ENCODE results near the gene CACNA1H.
"Not testable (repeated sequence)": the region's sequence is repeated elsewhere in the genome, so short reads cannot be mapped to it uniquely, and the experiment has no call there.

Gene CACNA1H

DNA sequence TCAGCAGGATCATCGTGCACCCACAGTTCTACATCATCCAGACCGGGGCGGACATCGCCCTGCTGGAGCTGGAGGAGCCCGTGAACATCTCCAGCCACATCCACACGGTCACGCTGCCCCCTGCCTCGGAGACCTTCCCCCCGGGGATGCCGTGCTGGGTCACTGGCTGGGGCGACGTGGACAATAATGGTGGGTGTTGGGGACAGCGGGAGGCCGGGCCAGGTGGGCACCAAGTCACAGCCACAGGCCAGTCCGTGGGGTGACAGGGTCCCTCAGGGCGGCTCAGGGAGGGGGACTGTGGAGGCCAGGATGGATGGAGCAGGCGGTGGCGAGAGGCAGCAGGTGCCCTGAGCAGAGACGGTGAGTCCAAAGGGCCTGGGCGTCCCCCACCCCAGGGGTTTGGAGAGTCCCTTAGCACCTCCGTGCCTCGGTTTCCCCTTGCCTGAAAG lies 104.0 kb downstream of the CACNA1H start:
- DNase-seq = no peak

DNA sequence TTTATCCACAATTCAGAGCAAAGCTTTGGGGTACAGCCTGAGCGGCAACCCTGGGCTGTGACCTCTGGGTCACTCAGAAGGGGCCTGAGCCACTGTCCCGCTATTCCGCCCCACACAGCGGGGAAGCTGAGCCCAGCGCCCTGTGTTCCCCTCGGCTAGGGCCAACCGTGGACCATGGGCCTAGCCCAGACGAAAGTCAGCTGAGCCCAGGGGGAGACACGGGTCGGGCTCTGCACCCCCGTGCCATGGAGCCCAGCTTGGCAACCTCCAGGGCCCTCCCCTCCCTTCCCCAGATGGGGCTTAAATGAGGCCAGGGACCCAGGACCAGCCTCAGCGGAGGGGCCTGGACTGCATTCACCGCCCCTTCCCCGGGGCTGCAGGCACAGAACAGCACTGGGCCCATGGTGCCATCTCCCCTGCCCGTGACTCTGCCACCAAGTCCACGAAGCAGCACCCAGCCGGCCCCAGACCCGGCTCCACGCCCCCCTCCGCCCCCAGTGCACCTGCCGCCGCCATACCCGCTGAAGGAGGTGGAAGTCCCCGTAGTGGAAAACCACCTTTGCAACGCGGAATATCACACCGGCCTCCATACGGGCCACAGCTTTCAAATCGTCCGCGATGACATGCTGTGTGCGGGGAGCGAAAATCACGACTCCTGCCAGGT lies 104.8 kb downstream of the CACNA1H start:
- no peak for DNase-seq

DNA sequence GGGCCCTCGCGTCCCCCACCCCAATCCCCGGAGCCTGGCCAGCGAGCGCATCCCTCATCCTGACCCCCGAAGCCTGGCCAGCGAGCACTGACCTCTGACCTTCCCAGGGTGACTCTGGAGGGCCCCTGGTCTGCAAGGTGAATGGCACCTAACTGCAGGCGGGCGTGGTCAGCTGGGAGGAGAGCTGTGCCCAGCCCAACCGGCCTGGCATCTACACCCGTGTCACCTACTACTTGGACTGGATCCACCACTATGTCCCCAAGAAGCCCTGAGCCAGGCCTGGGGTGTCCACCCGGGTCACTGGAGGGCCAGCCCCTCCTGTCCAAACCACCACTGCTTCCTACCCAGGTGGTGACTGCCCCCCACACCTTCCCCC lies 105.3 kb downstream of the CACNA1H start:
- DNase-seq = no peak

DNA sequence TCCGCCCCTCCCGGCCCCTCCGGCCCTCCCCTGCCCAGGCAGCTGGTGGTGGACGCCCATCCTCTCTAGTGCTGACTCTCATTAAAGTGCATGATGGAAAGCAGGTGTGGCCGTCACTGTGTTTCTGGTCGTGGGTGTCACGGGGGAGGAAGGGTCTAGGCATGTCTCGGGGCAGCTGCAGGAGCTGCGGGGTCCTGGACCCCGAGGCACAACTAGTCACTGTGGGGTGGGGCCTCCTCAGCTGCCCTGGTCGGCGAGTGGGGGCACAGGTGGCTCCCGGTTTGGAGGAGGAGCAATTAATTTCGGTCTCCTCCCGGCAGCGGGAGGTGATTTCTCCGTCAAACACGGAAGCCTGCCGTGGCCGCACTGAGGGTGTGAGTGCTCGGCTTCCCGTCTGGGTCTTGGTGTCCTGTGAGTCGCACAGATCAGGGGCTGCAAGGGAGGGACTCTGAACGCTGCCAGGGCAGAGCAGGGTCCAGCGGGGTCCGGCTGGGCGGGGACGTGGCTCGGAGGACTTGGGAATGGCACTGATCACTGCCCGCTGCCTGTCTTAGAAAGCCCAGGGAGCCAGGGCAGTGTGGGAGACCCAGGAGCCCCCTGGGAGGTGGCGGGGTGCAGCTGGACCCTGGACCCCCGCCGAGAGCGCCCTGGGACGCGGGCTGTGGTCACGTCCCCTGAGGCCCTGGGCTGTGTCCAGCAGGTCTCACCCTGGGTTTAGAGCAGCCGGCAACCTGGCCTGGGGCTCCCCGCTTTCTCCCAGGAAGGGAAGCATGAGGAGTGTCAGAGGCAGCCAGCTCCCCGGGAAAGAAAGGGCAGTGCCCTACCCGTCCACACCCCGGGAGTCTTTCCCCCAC lies 106.2 kb downstream of the CACNA1H start:
- DNase-seq = no peak

DNA sequence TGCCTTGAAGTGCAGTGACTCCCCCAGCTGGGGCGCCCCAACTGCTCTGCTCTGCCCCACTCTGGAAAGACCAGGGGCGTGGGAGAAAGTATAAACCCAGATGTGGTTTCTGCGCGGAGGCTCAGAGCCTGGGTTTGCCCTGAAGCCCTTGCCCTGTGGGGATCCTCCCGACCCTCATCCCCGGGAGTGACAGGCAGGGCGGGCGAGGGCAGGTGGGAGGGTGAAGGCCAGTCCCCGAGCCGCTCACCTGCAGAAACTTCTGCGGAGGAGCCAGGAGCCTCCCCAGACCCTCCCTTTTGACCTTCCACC lies 106.8 kb downstream of the CACNA1H start:
- no peak for DNase-seq

DNA sequence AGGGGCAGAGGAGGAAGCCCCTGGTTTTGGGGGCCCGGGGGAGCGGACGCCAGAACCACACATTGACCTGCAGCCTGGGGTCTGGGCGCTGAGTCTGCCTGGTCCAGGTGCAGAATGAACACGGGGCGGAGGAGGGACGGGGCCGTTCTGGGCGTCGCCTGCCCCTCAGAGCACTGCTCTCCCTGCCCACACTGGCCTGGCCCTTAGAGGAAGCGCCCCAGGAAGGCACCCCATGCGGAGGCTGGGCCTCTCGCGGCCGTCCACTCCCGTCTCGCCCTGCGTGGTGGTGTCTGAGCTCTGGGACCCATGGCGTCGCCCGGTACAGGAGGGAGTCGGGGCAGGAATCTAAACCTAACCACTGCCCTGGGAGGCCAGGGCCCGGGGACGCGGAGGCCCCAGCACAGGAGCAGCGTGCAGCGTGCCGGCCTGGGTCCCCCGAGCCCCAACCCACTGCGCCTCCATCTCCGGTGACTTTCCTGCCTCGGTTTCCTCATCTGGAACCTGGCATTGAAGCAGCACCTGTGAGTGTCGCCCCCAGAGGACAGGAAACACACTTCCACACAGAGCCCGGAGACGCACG lies 107.3 kb downstream of the CACNA1H start:
- DNase-seq = no peak

DNA sequence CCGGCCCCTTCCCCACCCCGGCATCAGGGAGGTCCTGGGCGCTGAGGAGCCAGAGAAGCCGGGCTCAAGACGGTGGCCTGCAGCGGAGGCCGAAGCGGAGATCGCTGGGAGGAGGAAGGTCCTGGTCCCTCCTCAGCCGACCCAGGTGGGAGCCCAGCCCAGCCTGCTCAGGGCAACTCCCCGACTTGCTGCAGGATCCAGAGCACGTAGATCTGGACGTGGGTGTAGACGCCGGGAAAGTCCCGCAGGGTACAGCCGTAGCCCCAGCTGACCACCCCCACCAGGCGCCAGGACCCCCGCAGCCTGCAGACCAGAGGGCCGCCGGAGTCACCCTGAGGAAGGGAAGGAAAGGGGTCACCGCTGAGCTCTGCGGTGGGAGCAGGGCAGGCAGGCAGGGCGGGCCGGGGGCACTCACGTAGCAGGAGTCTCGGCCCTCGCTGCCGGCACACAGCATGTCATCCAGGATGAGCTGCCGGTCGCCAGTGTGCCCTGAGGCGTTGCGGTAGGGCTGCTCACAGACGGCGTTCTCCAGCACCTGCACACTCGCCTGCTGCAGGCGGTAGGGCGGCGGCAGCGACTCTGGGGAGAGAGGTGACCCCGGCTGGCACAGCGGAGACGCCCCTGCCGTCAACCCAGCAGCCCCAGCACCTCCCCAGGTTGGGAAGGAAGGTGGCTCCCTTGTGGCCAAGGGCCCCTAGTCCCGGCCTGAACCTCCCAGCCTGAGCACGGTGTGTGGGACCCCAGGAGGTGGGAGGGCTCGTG lies 108.4 kb downstream of the CACNA1H start:
- DNase-seq = no peak

DNA sequence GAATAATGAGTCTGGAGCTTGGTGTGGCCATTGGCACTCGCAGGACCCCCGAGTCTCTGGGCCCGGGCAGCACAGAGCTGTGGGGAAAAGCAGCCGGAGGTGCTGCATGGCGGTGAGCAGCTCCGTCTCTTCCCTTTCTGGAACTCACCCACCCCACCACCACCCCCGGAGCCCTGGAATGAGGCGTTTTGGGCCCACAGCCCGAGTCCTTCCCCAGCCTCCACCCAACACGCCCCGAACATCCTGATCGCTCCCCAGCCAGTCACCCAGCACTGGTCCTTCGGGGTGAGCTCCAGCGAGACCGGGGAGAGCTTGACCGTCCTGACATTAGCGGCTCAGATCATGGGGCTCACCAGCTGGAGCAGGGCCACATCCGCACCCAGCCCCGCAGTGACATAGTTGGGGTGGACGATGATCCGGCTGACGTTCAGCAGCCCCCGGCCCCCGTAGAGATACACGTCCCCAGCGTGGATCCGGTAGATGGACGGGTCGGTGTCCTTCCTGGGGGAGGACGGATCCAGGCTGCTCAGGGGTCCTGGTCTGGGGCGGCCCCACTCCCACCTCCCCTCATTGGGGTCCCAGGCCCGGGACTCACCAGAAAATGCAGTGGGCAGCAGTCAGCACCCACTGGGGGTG lies 109.4 kb downstream of the CACNA1H start:
- DNase-seq = no peak

DNA sequence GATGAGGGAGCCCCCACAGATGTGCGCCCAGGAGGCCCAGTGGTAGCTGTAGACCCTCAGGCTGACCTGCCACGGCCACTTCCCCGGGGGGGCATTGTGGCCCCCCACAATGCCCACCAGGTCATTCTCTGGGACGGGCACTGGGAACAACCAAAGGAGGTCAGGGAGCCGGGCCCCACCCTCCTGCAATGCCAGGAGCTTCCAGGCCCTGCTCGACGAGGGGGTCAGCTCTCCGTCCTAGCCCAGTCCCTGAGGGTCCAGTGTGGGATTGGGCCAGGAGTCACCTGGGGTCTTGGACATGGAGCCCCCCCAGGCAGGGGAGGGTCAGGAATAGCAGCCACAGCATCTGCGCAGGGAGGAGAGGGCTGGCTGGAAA lies 109.9 kb downstream of the CACNA1H start:
- DNase-seq = no peak

DNA sequence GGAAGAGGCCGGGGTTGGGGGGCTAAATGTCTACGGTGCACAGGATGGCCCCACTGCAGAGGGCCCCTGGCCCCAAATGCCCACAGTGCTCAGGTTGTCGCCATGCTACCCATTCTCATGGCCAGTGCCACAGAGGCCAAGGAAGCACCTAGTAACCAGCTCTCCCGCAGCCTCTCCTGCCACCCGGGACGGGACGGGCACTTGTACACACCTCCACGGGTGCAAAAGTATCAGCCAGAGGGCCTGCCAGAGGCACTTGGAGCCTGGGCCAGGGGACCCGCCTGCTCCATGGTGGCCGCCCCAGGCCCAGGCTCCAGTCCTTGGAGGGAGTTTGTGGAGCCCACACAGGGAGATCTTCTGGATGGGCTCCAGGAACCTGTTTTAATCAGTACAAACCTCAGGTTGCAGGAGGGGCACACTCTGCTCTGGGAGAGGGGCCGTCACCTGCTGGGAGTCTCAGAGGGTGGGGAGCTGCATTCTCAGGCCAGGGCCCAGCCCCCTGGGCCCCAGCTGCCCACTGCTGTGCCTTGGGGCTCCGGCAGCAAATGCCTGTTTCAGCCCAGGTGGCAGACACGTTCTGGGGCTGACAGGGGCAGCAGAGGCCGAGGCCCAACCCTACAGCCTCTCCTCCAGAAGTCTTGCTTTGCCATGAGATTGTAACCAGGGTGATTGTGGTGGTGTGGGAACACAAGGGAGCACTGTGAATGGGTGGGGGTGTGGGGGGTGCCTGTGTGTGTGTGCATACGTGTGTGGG lies 110.9 kb downstream of the CACNA1H start:
- no peak for DNase-seq

DNA sequence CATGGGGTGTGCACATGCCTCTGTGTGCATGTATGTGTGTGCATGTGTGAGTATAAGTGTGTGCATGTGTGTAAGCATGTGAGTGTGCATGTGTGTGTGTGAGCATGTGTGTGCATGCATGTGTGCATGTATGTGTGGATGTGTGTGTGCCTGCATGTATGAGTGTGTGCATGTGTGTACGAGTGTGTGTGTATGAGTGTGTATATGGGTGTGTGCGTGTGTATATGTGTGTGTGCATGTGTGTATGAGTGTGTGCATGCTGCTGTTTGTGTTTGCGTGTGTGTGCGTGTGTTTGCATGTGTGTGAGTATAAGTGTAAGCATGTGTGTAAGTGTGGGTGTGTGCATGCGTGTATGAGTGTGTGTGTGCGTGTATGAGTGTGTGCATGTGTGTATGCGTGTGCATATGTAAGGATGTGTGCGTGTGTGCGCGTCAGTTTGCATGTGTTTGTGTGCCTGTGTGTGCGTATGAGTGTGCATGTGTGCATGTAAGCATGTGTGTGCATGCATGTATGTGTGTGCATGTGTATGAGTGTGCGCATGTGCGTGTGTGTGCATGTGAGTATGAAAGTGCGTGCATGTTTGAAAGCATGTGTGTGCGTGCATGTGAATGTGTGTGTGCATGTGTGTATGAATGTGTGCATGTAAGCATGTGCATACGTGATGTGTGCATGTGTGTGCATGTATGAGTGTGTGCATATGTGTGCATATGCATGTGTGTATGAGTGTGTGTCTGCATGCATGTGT lies 111.6 kb downstream of the CACNA1H start:
- no peak for DNase-seq

DNA sequence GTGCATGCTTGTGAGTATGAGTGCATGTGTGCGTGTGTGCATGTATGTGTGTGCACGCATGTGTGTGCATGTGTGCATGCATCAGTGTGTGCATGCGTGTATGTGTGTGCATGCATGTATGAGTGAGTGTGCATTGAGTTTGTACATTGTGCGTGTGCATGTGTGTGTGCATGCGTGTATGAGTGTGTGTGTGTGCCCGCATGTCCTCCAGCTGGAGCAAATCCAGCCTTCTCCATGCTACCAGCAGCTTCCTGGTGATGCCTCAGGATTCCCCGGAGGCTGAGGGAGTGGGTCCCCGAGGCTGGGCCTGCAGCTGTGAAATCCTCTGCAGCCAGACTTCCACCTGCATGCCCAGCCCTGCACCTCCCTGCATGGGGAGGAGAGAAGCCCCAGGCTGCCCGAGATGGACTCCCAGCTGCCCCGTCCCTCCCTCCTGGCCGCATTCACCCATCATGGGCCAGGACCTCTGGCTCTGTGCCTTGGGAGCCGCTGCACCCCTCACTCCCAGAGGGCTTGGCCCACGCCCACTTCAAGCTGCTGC lies 112.3 kb downstream of the CACNA1H start:
- DNase-seq = no peak

DNA sequence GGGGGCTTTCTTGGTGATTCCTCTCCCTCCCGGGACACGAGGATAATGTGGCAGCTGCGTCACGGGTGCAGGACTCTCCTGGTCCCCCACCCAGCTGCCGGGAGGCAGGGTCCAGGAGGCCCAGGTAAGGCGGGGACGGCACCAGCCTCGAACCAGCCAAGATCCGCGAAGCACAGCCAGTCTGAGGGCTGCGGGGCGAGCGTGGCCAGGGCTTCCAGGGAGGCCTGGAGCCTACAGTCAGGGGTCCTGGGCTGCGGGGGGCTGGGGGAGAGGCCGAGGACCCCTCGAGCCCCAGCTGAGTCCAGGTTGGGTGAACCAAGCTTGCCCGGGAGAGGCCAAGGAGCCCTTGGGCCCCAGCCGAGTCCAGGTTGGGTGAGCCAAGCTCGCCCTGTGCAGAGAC lies 112.9 kb downstream of the CACNA1H start:
- DNase-seq = no peak

DNA sequence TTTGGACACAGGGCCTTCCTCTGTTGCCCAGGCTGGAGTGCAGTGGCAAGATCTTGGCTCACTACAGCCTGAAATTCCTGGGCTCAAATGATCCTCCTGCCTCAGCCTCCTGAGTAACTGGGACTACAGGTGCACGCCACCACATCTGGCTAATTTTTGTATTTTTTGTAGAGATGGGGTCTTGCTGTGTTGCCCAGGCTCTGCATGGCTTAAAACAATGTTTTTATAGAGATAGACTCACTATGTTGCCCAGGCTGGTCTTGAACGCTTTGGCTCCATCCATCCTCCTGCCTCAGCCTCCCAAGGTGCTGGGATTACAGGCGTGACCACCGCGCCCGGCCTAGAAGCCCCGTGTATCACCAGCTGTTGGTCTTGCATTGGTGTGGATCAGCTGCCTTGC lies 116.5 kb downstream of the CACNA1H start:
- DNase-seq = not testable (repeated sequence)

DNA sequence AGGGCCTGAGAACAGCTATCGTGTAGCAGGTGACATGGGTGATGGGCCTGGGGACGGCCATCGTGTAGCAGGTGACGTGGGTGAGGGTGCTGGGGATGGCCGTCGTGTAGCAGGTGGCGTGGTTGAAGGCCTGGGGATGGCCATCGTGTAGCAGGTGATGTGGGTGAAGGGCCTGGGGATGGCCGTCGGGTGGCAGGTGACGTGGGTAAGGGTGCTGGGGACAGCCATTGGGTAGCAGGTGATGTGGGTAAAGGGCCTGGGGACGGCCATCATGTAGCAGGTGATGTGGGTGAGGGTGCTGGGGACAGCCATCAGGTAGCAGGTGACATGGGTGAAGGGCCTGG lies 118.4 kb downstream of the CACNA1H start:
- DNase-seq = no peak
